ENCODE results near the gene CHST6. TPM values are rescaled to one million over a fixed set of nuclear protein-coding genes. Genes with fewer than 3 reads are reported as not detected.

CHST6 gene
- total RNA-seq, 2 experiments from 2014 or later = not detected

GRCh38 chr16:75497558-75497957 is 2.3 kb upstream of the CHST6 start:
- H3K36me3 Mint-ChIP-seq (ENCODE audit: low read depth) = no peaks in the 10 kb centered on the region
- CTCF ChIA-PET = interaction anchor here (1.1 kb wide), 1 partner anchor 20 kb away, joined by 3 read pairs; no protein-coding TSS in a partner anchor
- no peak overlapping the region for H3K4me3 Mint-ChIP-seq
- H3K27me3 Mint-ChIP-seq = peaks cover 28% of the 10 kb centered on the region
- POLR2A ChIA-PET = interaction anchor here (0.8 kb wide), 1 partner anchor 69 kb away, joined by 3 read pairs; no protein-coding TSS in a partner anchor
- no peaks in the 10 kb centered on the region for H3K9me3 Mint-ChIP-seq
- no peak for DNase-seq
- H3K4me1 Mint-ChIP-seq = peaks cover 8% of the 10 kb centered on the region
- H3K27ac Mint-ChIP-seq = no peak overlapping the region

- no peak for DNase-seq
- peaks cover 8% of the 10 kb centered on the region for H3K4me1 Mint-ChIP-seq
- no peaks in the 10 kb centered on the region for H3K36me3 Mint-ChIP-seq (ENCODE audit: low read depth)
- no peak overlapping the region for H3K4me3 Mint-ChIP-seq
- H3K9me3 Mint-ChIP-seq = no peaks in the 10 kb centered on the region
- peaks cover 26% of the 10 kb centered on the region for H3K27me3 Mint-ChIP-seq
- POLR2A ChIA-PET = no interaction called here
- CTCF ChIA-PET = interaction anchor here (1.0 kb wide), 1 partner anchor 23 kb away, joined by 5 read pairs; no protein-coding TSS in a partner anchor
- no peak overlapping the region for H3K27ac Mint-ChIP-seq
Observed at GRCh38 chr16:75494661-75495075, 573 bp downstream of the CHST6 start.

DNA sequence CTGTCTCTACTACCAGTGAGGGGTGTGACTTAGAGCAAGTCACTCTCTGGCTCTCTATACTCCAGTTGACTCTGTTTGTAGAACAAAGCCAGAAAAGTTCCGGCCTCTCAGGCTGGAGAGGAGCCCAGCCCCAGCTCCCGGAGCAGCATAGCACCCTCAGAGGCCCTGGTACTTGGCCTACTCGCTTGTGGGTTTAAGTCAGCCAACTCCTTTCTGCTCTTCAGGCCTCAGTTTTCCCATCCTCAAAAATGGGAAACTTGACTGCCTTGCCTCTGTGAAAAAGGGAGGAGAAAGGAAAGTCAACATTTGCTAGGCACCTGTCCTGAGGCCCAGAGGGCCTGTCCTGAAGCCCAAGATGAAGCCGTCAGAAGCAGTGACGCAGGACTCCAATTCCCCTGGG is 1.1 kb downstream of the CHST6 start:
- Mint-ChIP-seq H3K9me3 (no peaks in the 10 kb centered on the region), H3K4me3 (no peak overlapping the region), H3K4me1 (peaks cover 8% of the 10 kb centered on the region), H3K27ac (no peak overlapping the region), H3K36me3 (ENCODE audit: low read depth) (no peaks in the 10 kb centered on the region), H3K27me3 (peaks cover 26% of the 10 kb centered on the region)
- no peak for DNase-seq
- CTCF ChIA-PET = no interaction called here
- POLR2A ChIA-PET = no interaction called here

DNA sequence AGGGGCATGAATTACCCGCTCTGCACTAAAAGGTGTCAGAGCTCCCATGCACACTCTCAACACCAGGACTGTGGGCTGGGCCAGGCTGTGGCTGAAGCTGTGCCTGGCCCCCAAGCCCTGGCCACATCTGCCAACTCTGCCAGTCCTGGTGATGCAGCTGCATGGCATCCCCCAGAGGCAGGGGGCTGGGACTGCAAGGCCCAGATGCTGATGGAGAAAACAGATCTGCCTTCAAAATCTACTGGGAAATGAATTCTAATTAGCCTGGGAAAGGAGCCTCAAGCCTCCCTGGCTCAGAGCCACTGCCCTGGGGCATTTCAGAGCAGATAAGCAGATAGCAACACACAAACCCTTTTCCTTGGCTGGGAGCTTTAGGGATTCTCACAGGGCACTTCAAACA is 3.4 kb downstream of the CHST6 start:
- H3K27ac Mint-ChIP-seq = no peak overlapping the region
- H3K4me3 Mint-ChIP-seq = no peak overlapping the region
- peaks cover 8% of the 10 kb centered on the region for H3K4me1 Mint-ChIP-seq

GRCh38 chr16:75488322-75488721 is 6.9 kb downstream of the CHST6 start:
- no peak for DNase-seq
- POLR2A ChIA-PET = no interaction called here
- H3K4me1 Mint-ChIP-seq = no peaks in the 10 kb centered on the region
- H3K36me3 Mint-ChIP-seq (ENCODE audit: low read depth) = no peaks in the 10 kb centered on the region
- no peak overlapping the region for H3K27ac Mint-ChIP-seq
- no peak overlapping the region for H3K4me3 Mint-ChIP-seq
- H3K9me3 Mint-ChIP-seq = no peaks in the 10 kb centered on the region
- peaks cover 11% of the 10 kb centered on the region for H3K27me3 Mint-ChIP-seq
- CTCF ChIA-PET = interaction anchor here (1.2 kb wide), 1 partner anchor 10 kb away, joined by 5 read pairs; no protein-coding TSS in a partner anchor

More for the DNA sequence above, 3.4 kb downstream of the CHST6 start:
- ChIA-PET POLR2A (no interaction called here), CTCF (interaction anchor here (0.6 kb wide), 1 partner anchor 20 kb away, joined by 3 read pairs; no protein-coding TSS in a partner anchor)
- DNase-seq = no peak
- peaks cover 20% of the 10 kb centered on the region for H3K27me3 Mint-ChIP-seq
- no peaks in the 10 kb centered on the region for H3K9me3 Mint-ChIP-seq
- no peaks in the 10 kb centered on the region for H3K36me3 Mint-ChIP-seq (ENCODE audit: low read depth)

GRCh38 chr16:75486676-75487313 is 8.4 kb downstream of the CHST6 start:
- no peak for DNase-seq
- POLR2A ChIA-PET = no interaction called here
- CTCF ChIA-PET = interaction anchor here (0.7 to 1.5 kb wide), 4 partner anchors 9 to 277 kb away, joined by 3 to 5 read pairs (median 4); no protein-coding TSS in a partner anchor

DNA sequence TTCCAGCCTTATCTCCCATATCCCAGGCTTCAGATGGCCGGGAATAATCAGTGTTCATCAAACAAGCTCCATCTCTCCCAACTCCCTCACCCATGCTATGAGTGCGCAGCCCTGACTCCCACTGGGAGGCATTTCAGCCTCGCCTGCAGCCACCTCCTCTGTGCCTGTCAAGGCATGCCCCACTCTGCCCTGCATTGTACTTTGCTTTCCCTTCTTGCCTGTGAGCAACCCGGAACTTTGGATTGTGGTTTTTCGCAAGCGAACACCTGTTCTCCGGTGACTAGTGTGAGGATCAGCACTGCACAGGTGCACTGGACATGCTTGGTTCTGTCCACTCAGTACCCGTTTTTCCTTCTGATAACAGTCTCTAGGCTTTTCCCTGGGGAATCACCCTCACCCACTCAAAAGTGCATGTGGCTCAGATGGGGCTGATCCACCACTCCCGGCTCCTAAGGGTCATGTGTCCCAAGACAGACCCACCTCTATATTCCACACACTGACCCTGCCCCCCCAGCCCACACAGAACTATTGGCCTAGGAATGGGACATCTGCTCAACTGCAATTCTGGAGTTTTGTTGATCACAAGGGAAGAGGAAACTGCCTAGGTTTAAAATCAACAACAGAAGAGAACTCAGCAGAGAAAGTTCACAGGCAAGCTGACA is 9.1 kb downstream of the CHST6 start:
- ChIA-PET CTCF (interaction anchor here (1.1 to 1.5 kb wide), 3 partner anchors 31 to 278 kb away, joined by 3 to 4 read pairs (median 3); no protein-coding TSS in a partner anchor), POLR2A (no interaction called here)

More at GRCh38 chr16:75486676-75487313, 8.4 kb downstream of the CHST6 start:
- H3K9me3 Mint-ChIP-seq = no peaks in the 10 kb centered on the region
- H3K27ac Mint-ChIP-seq = no peak overlapping the region
- no peaks in the 10 kb centered on the region for H3K36me3 Mint-ChIP-seq (ENCODE audit: low read depth)
- no peaks in the 10 kb centered on the region for H3K4me1 Mint-ChIP-seq
- H3K4me3 Mint-ChIP-seq = no peak overlapping the region
- peaks cover 8% of the 10 kb centered on the region for H3K27me3 Mint-ChIP-seq

GRCh38 chr16:75485230-75486013 is 9.8 kb downstream of the CHST6 start:
- no peaks in the 10 kb centered on the region for H3K9me3 Mint-ChIP-seq
- no peaks in the 10 kb centered on the region for H3K36me3 Mint-ChIP-seq (ENCODE audit: low read depth)
- DNase-seq = no peak
- no peak overlapping the region for H3K4me3 Mint-ChIP-seq
- H3K27ac Mint-ChIP-seq = no peak overlapping the region
- CTCF ChIA-PET = interaction anchor here (1.1 kb wide), 1 partner anchor 32 kb away, joined by 4 read pairs; no protein-coding TSS in a partner anchor
- H3K4me1 Mint-ChIP-seq = no peaks in the 10 kb centered on the region
- H3K27me3 Mint-ChIP-seq = peaks cover 8% of the 10 kb centered on the region
- POLR2A ChIA-PET = no interaction called here

More for the DNA sequence above, 9.1 kb downstream of the CHST6 start:
- peaks cover 8% of the 10 kb centered on the region for H3K27me3 Mint-ChIP-seq
- H3K36me3 Mint-ChIP-seq (ENCODE audit: low read depth) = no peaks in the 10 kb centered on the region
- H3K9me3 Mint-ChIP-seq = no peaks in the 10 kb centered on the region
- DNase-seq = no peak
- H3K4me3 Mint-ChIP-seq = no peak overlapping the region
- H3K27ac Mint-ChIP-seq = no peak overlapping the region
- H3K4me1 Mint-ChIP-seq = no peaks in the 10 kb centered on the region

- no peak for DNase-seq
- H3K27me3 Mint-ChIP-seq = peaks cover 4% of the 10 kb centered on the region
- no peak overlapping the region for H3K4me3 Mint-ChIP-seq
- no peaks in the 10 kb centered on the region for H3K9me3 Mint-ChIP-seq
- no peaks in the 10 kb centered on the region for H3K36me3 Mint-ChIP-seq (ENCODE audit: low read depth)
- ChIA-PET CTCF (no interaction called here), POLR2A (no interaction called here)
- H3K27ac Mint-ChIP-seq = no peak overlapping the region
- H3K4me1 Mint-ChIP-seq = no peaks in the 10 kb centered on the region
Observed at GRCh38 chr16:75483222-75483621, 12.0 kb downstream of the CHST6 start.

DNA sequence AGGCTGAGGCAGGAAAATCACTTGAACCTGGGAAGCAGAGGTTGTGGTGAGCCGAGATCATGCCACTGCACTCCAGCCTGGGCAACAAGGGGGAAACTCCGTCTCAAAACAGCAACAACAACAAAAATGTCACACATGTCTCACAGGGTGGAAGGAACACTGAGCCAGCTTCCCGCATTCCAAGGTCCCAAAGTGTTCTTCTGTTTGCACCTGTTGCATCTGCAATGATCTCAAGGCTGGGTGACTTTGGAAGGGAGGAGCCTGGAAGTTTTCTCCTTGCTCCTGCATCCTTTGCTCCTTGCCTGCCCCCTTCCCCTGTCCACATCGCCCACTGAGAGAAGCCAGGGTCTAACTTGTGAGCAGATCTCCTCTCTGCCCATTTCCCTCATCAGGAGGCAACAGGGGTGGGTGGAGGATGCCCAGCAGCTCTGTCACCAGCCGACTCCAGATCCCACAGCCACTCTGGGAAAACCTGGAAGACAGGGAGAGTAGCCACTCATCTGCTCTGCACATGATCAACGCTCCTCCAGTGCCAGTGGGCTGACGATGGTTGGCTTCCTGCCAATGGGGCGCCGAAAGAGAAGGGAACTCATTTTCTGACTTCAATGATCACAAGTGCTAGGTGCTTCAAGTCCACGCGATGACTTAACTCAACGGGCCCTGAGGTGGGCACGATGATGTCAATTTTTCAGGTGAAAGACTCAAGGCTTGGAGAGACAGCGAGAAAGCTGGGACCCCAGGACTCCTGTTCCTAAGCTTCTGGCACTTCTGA is 12.6 kb downstream of the CHST6 start:
- no peak for DNase-seq
- ChIA-PET CTCF (interaction anchor here (1.5 kb wide), 1 partner anchor 17 kb away, joined by 3 read pairs; no protein-coding TSS in a partner anchor), POLR2A (no interaction called here)
- Mint-ChIP-seq H3K27ac (no peak overlapping the region), H3K4me1 (no peaks in the 10 kb centered on the region), H3K9me3 (no peaks in the 10 kb centered on the region), H3K36me3 (ENCODE audit: low read depth) (no peaks in the 10 kb centered on the region), H3K27me3 (peaks cover 9% of the 10 kb centered on the region), H3K4me3 (no peak overlapping the region)

- Mint-ChIP-seq H3K4me3 (no peak overlapping the region), H3K27ac (no peak overlapping the region), H3K4me1 (no peaks in the 10 kb centered on the region), H3K27me3 (peaks cover 9% of the 10 kb centered on the region), H3K9me3 (no peaks in the 10 kb centered on the region), H3K36me3 (ENCODE audit: low read depth) (no peaks in the 10 kb centered on the region)
- POLR2A ChIA-PET = no interaction called here
- CTCF ChIA-PET = interaction anchor here (0.6 to 1.5 kb wide), 2 partner anchors 16 to 36 kb away, joined by 3 read pairs; no protein-coding TSS in a partner anchor
- no peak for DNase-seq
Observed at GRCh38 chr16:75481475-75481874, 13.8 kb downstream of the CHST6 start.

DNA sequence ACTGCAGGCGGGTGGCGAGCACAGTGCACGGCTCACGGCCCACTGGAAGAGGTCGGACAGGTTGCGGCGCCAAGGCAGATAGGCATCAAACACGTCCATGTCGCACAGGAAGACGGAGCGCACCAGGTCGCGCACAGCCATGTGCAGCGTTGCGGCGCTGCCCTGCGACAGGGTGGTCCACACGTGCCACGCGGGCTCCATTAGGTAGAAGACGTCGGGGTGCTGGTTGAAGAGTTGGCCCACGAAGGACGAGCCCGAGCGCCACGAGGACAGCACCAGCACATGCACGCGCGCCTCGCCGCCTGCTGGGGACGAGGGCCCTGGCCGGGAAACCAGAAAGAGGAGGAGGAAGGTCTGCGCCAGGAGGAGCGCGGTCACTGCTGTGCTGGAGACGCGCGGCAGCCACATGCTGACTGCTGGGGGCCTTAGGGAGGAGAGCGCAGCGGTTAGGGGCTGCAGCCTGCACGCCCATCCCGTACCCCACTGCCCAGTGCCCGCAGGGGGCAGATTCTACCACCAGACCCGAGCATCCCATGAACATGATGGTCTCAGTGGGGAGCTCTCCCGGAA is 15.7 kb downstream of the CHST6 start:
- H3K9me3 Mint-ChIP-seq = no peaks in the 10 kb centered on the region
- no peaks in the 10 kb centered on the region for H3K36me3 Mint-ChIP-seq (ENCODE audit: low read depth)
- H3K4me1 Mint-ChIP-seq = no peaks in the 10 kb centered on the region
- ChIA-PET POLR2A (no interaction called here), CTCF (no interaction called here)
- DNase-seq = no peak
- peaks cover 5% of the 10 kb centered on the region for H3K27me3 Mint-ChIP-seq
- H3K4me3 Mint-ChIP-seq = no peak overlapping the region
- H3K27ac Mint-ChIP-seq = no peak overlapping the region
